Keratinocyte (primary cell): ENCODE measurements around the gene ANKRA2.

Experiments used
- EZH2 ChIP-seq: IDR thresholded peaks from one replicate; pipeline ENCODE4 v1.6.1; 2012; ENCODE audit warnings: inconsistent platforms, mild to moderate bottlenecking, low read length, moderate library complexity
- TF ChIP-seq, protein P1 (sequence below), 3 experiments: IDR thresholded peaks in 1 of 3; conservative IDR thresholded peaks in 1 of 3; optimal IDR thresholded peaks in 1 of 3; 2 replicates in 2 of 3; 3 replicates in 1 of 3; pipeline versions ENCODE3 to v1.5.1; 2011; ENCODE audit warnings: low read length in 3 of 3, mild to moderate bottlenecking in 3 of 3, moderate library complexity in 2 of 3, control low read depth in 1 of 3, inconsistent platforms in 1 of 3; ENCODE audit not compliant: insufficient read depth in 2 of 3; ENCODE audit errors: extremely low read depth in 1 of 3

DNA sequence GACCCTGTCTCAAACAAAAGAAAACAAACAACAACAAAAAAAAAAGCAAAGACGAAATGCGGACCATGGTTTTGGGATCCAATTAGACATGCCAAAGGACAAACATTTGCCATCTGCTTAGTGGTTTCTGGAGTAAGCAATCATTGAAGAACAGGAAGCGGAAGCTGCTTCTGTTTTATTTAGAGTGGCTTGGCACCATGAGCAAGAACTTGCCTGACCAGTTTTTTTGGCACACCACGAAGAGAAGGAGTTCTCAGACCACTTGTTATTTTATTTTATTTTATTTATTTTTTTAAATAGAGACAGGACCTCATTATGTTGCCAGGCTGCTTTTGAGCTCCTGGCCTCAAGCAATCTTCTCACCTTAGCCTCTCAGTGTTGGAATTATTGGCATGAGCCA is 50.2 kb downstream of the ANKRA2 start:
- TF ChIP-seq, protein P1, sequence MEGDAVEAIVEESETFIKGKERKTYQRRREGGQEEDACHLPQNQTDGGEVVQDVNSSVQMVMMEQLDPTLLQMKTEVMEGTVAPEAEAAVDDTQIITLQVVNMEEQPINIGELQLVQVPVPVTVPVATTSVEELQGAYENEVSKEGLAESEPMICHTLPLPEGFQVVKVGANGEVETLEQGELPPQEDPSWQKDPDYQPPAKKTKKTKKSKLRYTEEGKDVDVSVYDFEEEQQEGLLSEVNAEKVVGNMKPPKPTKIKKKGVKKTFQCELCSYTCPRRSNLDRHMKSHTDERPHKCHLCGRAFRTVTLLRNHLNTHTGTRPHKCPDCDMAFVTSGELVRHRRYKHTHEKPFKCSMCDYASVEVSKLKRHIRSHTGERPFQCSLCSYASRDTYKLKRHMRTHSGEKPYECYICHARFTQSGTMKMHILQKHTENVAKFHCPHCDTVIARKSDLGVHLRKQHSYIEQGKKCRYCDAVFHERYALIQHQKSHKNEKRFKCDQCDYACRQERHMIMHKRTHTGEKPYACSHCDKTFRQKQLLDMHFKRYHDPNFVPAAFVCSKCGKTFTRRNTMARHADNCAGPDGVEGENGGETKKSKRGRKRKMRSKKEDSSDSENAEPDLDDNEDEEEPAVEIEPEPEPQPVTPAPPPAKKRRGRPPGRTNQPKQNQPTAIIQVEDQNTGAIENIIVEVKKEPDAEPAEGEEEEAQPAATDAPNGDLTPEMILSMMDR (optimal IDR thresholded peaks at IDR 0.05 in 1 of 3, IDR thresholded peaks at IDR 0.05 in 1 of 3, conservative IDR thresholded peaks at IDR 0.05 in 1 of 3; ENCODE audit: extremely low read depth in 1 of 3, insufficient read depth in 2 of 3, low read length in 3 of 3) = no peak
- TF ChIP-seq EZH2 = no peak
